ENCODE results near the gene BDKRB2.

BDKRB2 gene

DNA sequence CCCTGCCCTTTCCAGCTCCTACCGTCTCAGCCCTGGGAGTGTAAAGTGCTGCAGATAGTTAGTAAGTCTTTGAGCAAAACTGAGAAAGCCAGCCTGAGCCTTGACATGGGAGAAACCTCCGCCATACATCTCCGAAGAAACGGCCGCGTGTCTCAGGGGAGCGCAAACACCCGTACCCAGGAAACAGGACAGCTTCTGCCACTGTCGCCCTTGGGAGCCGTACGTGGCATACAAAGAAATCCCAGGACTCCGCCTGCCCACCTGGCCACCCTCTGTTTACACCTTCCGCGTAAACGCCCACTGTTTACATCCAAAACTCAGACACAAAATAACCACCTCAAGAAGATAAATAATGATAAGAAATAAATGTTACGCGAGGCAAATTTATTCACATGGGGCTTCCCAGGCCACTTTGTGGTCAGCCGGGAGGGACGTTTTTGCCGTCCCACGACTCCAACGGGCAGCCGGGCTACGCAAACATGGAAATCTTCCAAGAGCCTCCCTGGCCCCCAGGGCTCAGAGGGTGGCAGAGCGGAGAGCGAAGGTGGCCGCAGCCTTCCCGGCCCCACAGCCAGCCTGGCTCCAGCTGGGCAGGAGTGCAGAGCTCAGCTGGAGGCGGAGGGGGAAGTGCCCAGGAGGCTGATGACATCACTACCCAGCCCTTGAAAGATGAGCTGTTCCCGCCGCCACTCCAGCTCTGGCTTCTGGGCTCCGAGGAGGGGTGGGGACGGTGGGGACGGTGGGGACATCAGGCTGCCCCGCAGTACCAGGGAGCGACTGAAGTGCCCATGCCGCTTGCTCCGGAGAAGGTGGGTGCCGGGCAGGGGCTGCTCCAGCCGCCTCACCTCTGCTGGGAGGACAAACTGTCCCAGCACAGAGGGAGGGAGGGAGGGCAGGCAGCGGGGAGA, at the start of gene BDKRB2:
TSS of gene BDKRB2 (plus strand) at position 689 of the 908 bp plus-strand sequence. CDS start 32,269 bp downstream, outside the sequence.
- DNase-seq (ENCODE audit: low spot score), result no peak

DNA sequence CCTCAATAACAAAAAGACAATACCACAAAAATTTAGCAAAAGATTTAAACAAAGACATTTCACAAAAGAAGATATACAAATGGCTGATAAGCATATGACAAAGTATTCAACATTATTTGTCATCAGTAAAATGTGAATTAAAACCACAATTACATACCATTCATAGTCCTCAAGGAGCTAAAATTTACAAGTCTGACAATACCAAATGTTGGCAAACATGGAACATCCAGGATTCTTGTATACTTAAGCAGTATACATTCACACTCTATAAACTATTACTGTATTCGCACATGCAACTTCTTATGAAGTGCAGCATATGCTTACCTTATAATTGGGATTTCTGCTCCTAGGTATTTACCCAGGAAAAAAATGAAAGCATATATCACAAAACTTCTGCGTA, 49.7 kb upstream of the BDKRB2 start:
- no peak for DNase-seq (ENCODE audit: low spot score)

GRCh38 chr14:96156804-96157760, 47.6 kb upstream of the BDKRB2 start:
- no peak for DNase-seq (ENCODE audit: low spot score)

- DNase-seq (ENCODE audit: low spot score), result no peak
Measured at GRCh38 chr14:96158735-96159134, 45.9 kb upstream of the BDKRB2 start.

GRCh38 chr14:96160076-96160912, 44.3 kb upstream of the BDKRB2 start:
- DNase-seq (ENCODE audit: low spot score), result no peak

- DNase-seq (ENCODE audit: low spot score), result no peak
Measured at GRCh38 chr14:96160913-96161310, 43.7 kb upstream of the BDKRB2 start.

DNA sequence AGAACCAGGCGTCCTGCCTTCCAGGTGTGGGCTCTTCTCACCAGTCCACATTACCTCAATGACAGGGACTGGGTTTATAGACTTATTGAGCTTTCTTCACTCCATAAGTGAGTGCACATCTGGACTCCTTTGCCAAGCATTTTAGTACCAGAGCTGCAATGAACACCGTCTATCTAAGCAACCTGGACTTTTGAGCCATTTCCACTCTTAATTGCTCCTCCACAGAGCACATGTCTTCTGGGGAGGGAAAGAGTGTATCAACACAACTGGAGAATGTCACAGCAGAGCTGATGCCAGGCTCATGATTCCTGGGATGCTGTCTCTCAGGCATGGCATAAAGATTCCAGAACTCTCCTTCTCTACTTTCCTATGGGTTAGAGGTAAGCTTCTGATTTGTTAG, 43.0 kb upstream of the BDKRB2 start:
- no peak for DNase-seq (ENCODE audit: low spot score)

DNA sequence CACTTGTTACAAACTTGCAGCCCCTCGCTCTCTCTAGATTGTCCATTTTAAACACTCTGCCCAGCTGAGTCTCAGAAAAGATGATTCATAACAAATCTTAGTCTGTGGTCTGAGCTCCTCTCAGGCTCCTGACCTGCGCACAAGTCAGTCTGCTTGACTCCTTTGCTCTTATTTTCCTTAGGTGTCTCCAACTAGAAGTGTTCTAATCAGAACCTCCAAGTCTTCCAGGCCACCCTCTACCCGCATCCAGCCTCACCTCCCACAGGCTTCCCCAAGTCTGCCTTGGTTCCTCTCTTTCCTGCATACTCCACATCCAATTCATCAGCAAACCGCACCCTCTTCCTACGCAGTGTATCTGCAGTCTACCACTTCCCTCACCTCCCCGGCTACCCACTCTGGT, 42.4 kb upstream of the BDKRB2 start:
- no peak for DNase-seq (ENCODE audit: low spot score)

DNA sequence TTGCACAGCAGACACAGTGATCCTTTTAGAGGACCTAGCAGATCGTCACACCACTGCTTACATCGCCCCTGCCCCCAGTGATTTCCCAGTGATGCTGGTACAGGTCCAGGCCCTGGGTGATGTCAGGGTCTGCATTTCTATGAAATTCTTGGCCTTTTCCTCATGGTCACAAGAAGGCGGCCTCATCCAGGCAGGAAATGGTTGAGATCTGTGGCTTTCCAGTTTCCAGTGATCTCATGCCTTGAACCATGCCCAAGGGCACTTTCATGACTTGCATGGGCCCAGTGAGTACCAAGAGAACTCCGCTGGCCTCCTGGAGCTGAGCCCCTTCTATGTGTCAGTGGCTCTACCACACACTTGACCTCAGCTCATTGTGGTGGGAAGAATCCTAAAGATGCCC, 41.9 kb upstream of the BDKRB2 start:
- no peak for DNase-seq (ENCODE audit: low spot score)

GRCh38 chr14:96164861-96165490, 39.7 kb upstream of the BDKRB2 start:
- DNase-seq (ENCODE audit: low spot score), result no peak

- DNase-seq (ENCODE audit: low spot score), result no peak
Measured at GRCh38 chr14:96165493-96166436, 38.9 kb upstream of the BDKRB2 start.

DNA sequence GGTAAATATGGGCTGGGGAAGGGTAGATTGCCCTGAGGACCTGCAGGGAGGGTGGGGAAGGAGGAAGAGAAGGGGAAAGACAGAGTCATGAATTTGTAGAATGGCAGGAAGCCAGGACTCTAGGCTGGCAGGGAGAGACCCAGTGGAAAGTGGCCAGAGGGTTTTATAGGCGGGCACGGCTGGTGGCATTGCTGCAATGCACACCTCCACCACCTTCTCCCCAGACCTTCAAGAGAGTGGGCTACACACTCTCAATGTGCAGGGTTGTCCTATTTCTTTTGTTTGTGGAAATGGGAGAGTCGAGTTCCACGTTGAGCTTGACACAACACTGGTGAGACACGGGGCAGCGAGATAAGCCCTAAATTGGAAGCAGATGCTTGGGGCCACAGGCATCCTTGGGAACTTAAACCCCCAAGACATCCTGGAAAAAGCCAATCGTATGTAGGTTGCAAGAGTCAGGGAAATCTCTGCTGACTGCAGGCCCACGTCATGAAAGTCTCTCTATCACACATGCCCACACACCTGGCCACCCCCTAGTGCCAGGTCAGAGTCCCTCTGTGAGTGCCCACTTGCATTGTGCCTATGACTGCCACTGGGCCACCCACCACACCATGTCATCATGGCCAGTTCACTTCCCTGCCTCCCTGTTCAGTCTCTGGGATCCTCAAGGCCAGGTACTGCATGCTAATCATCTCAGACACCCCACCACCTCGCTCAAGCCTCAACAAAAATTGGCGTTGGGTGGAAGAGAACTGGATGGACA, 38.0 kb upstream of the BDKRB2 start:
- no peak for DNase-seq (ENCODE audit: low spot score)

DNA sequence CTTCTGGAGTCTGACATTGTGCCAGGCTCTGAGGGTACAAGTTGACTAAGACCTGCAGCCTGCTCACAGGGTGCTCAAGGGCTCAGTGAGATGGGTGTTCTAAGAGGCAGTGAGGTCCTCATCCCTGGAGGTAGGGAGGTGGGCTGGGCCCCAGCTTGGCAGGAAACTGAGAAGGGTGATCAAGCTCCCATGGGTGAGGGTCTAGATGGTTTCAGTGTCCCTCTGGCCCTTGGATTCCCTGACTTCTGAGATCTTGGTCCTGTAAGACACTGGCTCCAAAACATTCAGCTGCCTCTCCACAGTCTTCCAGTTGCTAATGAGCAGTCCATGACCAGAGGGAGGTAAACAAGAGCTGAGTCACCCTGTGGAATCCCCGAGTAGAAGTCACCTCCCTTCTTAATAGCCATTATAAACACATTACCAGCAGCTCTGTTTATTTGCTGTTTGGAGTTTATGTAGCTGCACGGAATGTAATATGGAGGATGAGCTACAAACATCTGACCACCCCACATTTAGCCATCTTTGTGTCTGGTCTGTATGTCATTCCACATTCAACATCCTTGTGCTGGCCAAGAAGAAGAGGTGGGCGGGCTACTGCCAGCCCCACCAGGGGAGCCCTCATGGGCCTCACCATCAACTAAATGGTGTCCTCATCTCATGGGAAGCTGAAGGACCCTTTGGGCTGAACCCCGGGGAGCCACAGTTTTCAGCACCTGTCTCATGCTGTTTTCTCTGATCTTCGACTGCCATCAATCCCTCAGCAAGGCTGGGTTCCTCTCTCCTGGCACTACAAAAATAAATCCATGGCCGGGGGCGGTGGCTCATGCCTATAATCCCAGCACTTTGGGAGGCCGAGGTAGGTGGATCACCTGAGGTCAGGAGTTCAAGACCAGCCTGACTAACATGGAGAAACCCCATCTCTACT, 37.2 kb upstream of the BDKRB2 start:
- DNase-seq (ENCODE audit: low spot score), result no peak

DNA sequence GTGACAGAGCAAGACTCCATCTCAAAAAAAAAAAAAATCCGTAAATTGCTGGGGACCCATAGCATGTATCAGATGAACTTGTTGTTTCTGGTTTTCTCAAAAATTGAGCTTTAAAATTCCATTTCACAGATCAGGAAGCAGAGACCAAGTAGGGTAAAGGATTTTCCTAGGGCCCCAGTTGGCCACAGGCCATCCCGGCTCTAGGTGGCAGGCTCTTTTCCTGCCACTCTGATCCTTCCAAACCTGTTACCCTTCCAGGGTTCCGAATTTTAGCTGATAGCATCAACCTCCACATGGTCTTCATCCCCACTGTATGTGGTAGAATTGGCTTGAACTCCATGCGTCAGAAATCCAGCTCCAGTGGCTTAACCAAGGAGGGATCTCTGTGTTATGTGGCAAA, 36.1 kb upstream of the BDKRB2 start:
- DNase-seq (ENCODE audit: low spot score), result no peak

GRCh38 chr14:96170961-96171592, 33.6 kb upstream of the BDKRB2 start:
- DNase-seq (ENCODE audit: low spot score), result no peak

GRCh38 chr14:96173636-96174475, 30.8 kb upstream of the BDKRB2 start:
- no peak for DNase-seq (ENCODE audit: low spot score)

GRCh38 chr14:96176275-96176674, 28.4 kb upstream of the BDKRB2 start:
- DNase-seq (ENCODE audit: low spot score), result no peak
